ENCODE data around the gene CENPE. TPM values are rescaled to one million over a fixed set of nuclear protein-coding genes. Genes with fewer than 3 reads are reported as not detected.

Gene CENPE
- total RNA-seq, 1 experiment from 2014 or later: 22.8 TPM

- DNase-seq (ENCODE audit: low read depth): no peak
Measured at GRCh38 chr4:103136671-103137445, 61.3 kb downstream of the CENPE start.

GRCh38 chr4:103129174-103129573 lies 69.0 kb downstream of the CENPE start:
- DNase-seq (ENCODE audit: low read depth): no peak

GRCh38 chr4:103126126-103126525 lies 72.0 kb downstream of the CENPE start:
- DNase-seq (ENCODE audit: low read depth): no peak

GRCh38 chr4:103123114-103123513 lies 75.0 kb downstream of the CENPE start:
- no peak for DNase-seq (ENCODE audit: low read depth)

GRCh38 chr4:103118166-103118565 lies 80.0 kb downstream of the CENPE start:
- DNase-seq (ENCODE audit: low read depth): no peak

- DNase-seq (ENCODE audit: low read depth): no peak
Measured at GRCh38 chr4:103111598-103111997, 86.5 kb downstream of the CENPE start.

- DNase-seq (ENCODE audit: low read depth): no peak
Measured at GRCh38 chr4:103108542-103108941, 89.6 kb downstream of the CENPE start.

GRCh38 chr4:103105558-103106356 lies 92.4 kb downstream of the CENPE start:
- DNase-seq (ENCODE audit: low read depth): no peak

GRCh38 chr4:103104886-103105285 lies 93.3 kb downstream of the CENPE start:
- DNase-seq (ENCODE audit: low read depth): no peak

GRCh38 chr4:103100691-103101090 lies 97.5 kb downstream of the CENPE start:
- DNase-seq (ENCODE audit: low read depth): no peak

GRCh38 chr4:103099691-103100392 lies 98.3 kb downstream of the CENPE start, which contains the start of gene BDH2:
Gene BDH2 (minus strand): TSS chr4:103099834. CDS start chr4:103096254, 3,580 bp downstream.
- peak; percentile 60 for DNase-seq (ENCODE audit: low read depth)

GRCh38 chr4:103098756-103099440 lies 99.2 kb downstream of the CENPE start:
- DNase-seq (ENCODE audit: low read depth): no peak

- no peak for DNase-seq (ENCODE audit: low read depth)
Measured at GRCh38 chr4:103098341-103098740, 99.8 kb downstream of the CENPE start.

GRCh38 chr4:103097112-103097511 lies 101.0 kb downstream of the CENPE start:
- no peak for DNase-seq (ENCODE audit: low read depth)

GRCh38 chr4:103095080-103095479 lies 103.1 kb downstream of the CENPE start:
- DNase-seq (ENCODE audit: low read depth): no peak

- no peak for DNase-seq (ENCODE audit: low read depth)
Measured at GRCh38 chr4:103092245-103092644, 105.9 kb downstream of the CENPE start.

GRCh38 chr4:103091601-103092223 lies 106.4 kb downstream of the CENPE start:
- DNase-seq (ENCODE audit: low read depth): peak; percentile 19

GRCh38 chr4:103089481-103089880 lies 108.7 kb downstream of the CENPE start:
- no peak for DNase-seq (ENCODE audit: low read depth)

GRCh38 chr4:103086551-103086950 lies 111.6 kb downstream of the CENPE start:
- no peak for DNase-seq (ENCODE audit: low read depth)

GRCh38 chr4:103085555-103086196 lies 112.5 kb downstream of the CENPE start:
- no peak for DNase-seq (ENCODE audit: low read depth)

GRCh38 chr4:103079621-103080020 lies 118.5 kb downstream of the CENPE start:
- no peak for DNase-seq (ENCODE audit: low read depth)

Measured in Daoy (cell line).